ENCODE data around the gene RECQL5.

The RECQL5 gene

GRCh38 chr17:75666959-75667790, at the start of gene RECQL5, which contains the start of gene SAP30BP:
TSS of gene RECQL5 (minus strand) at chr17:75667154. CDS start at chr17:75666557, 597 bp downstream.
TSS of gene SAP30BP (plus strand) at chr17:75667338. CDS start at chr17:75667373, 35 bp downstream.
- peak; percentile 98 for DNase-seq

GRCh38 chr17:75712446-75712845, 45.5 kb upstream of the RECQL5 start:
- no peak for DNase-seq

- no peak for DNase-seq
These were observed 40.2 kb upstream of the RECQL5 start for GRCh38 chr17:75707079-75707571.

GRCh38 chr17:75706042-75706728, 39.2 kb upstream of the RECQL5 start:
- DNase-seq, result no peak

- no peak for DNase-seq
These were observed 38.3 kb upstream of the RECQL5 start for GRCh38 chr17:75704963-75705875.

- DNase-seq, result no peak
These were observed 36.6 kb upstream of the RECQL5 start for GRCh38 chr17:75703591-75703990.

- no peak for DNase-seq
These were observed 36.2 kb upstream of the RECQL5 start for GRCh38 chr17:75703191-75703590.

GRCh38 chr17:75701288-75701687, 34.3 kb upstream of the RECQL5 start:
- no peak for DNase-seq

GRCh38 chr17:75698659-75699058, 31.7 kb upstream of the RECQL5 start:
- DNase-seq, result no peak

- no peak for DNase-seq
These were observed 30.8 kb upstream of the RECQL5 start for GRCh38 chr17:75697651-75698291.

GRCh38 chr17:75695830-75696271, 28.9 kb upstream of the RECQL5 start:
- DNase-seq, result no peak

GRCh38 chr17:75695141-75695829, 28.3 kb upstream of the RECQL5 start:
- DNase-seq, result no peak

- no peak for DNase-seq
These were observed 27.6 kb upstream of the RECQL5 start for GRCh38 chr17:75694536-75694935.

GRCh38 chr17:75693500-75694481, 26.8 kb upstream of the RECQL5 start:
- DNase-seq, result no peak

GRCh38 chr17:75692976-75693375, 26.0 kb upstream of the RECQL5 start:
- no peak for DNase-seq

- no peak for DNase-seq
These were observed 25.1 kb upstream of the RECQL5 start for GRCh38 chr17:75691801-75692626.

GRCh38 chr17:75691371-75691791, 24.4 kb upstream of the RECQL5 start:
- no peak for DNase-seq

GRCh38 chr17:75689441-75689873, 22.5 kb upstream of the RECQL5 start:
- no peak for DNase-seq

GRCh38 chr17:75688209-75688825, 21.4 kb upstream of the RECQL5 start:
- DNase-seq, result no peak

Data from activated naive CD4-positive, alpha-beta T cell treated with Interleukin-2 at 50 U/mL for 16 hours (primary cell).